ENCODE results near the gene SLC15A3.

DNA sequence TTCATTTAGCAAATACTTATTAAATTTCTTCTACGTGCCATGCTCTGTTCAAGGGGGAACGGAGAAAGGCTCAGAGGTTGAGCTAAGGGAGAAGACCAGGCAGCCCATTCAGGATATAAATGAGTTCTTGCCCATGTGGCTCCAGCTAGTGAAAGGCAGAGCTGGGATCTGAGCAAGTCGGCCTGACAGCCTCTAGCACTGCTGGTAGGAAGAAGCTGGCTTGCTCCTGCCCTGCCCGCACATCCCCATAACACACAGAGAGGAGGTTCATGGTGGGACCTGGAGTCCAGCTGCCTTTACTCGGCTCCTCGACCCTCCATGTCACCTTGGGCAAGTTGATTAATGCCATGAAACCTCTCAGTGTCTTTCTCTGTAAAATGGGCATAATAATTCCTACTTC lies 2.0 kb downstream of the SLC15A3 start:
- TF ChIP-seq, protein P1, sequence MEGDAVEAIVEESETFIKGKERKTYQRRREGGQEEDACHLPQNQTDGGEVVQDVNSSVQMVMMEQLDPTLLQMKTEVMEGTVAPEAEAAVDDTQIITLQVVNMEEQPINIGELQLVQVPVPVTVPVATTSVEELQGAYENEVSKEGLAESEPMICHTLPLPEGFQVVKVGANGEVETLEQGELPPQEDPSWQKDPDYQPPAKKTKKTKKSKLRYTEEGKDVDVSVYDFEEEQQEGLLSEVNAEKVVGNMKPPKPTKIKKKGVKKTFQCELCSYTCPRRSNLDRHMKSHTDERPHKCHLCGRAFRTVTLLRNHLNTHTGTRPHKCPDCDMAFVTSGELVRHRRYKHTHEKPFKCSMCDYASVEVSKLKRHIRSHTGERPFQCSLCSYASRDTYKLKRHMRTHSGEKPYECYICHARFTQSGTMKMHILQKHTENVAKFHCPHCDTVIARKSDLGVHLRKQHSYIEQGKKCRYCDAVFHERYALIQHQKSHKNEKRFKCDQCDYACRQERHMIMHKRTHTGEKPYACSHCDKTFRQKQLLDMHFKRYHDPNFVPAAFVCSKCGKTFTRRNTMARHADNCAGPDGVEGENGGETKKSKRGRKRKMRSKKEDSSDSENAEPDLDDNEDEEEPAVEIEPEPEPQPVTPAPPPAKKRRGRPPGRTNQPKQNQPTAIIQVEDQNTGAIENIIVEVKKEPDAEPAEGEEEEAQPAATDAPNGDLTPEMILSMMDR (conservative IDR thresholded peaks at IDR 0.05), result no peak
- TF ChIP-seq EZH2 (IDR thresholded peaks at IDR 0.05; ENCODE audit: low read depth), result no peak

Measured in PC-9 (cell line).